Endothelial cell of umbilical vein (primary cell): ENCODE data around the gene RAB10. TPM values are rescaled to one million over a fixed set of nuclear protein-coding genes. Genes with fewer than 3 reads are reported as not detected.
A peak's percentile ranks its signal among the peaks of the same experiment; 100 is the strongest.

Experiments used
- BruUV-seq: library from RNA; stranded (reverse); fragments of 400-500 nt; replicated peaks from 2 replicates; lab custom pipeline; 2021; lab: Mats Ljungman, UMichigan
- CTCF ChIA-PET: fragments of 300-600, 350-600 bp; sonication (Branson Sonifier 250); formaldehyde crosslinking; loops from one replicate; lab custom pipeline; 2021; ENCODE audit warnings: antibody characterized with exemption, inconsistent platforms; lab: Charles Lee
- POLR2A ChIA-PET: fragments of 300-600, 350-600 bp; sonication (Branson Sonifier 250); formaldehyde crosslinking; loops from one replicate; lab custom pipeline; 2021; ENCODE audit warnings: antibody characterized with exemption, inconsistent platforms; lab: Charles Lee
- DNase-seq: peaks from one replicate; pipeline ENCODE4 v3.0.0-alpha.2; 2011; ENCODE audit warnings: low read depth, low spot score
- FAIRE-seq: peaks from 2 replicates; lab custom pipeline; 2011; peaks lifted over from hg19 to GRCh38; lab: Jason Lieb, UNC
- H2AFZ ChIP-seq: 2 replicates; pipeline ENCODE4 v1.6.0; 2012; ENCODE audit warnings: low read depth, low read length, control low read depth, inconsistent platforms
- H3K27ac ChIP-seq: 2 replicates; pipeline ENCODE4 v1.5.1; 2011; ENCODE audit warnings: low read depth, mild to moderate bottlenecking, control low read depth, low read length, moderate library complexity; ENCODE audit not compliant: insufficient read depth
- H3K27me3 ChIP-seq, 2 experiments: 2 replicates each; pipeline versions ENCODE4 v1.6.0 to v1.6.1; 2011; ENCODE audit warnings: low read length in 2 of 2, mixed read lengths in 1 of 2; ENCODE audit not compliant: control insufficient read depth in 2 of 2, insufficient read depth in 2 of 2
- H3K36me3 ChIP-seq, 2 experiments: 2 replicates in 1 of 2; 3 replicates in 1 of 2; pipeline ENCODE4 v1.5.1; 2011; ENCODE audit warnings: low read length in 2 of 2, mild to moderate bottlenecking in 1 of 2, moderate library complexity in 1 of 2; ENCODE audit not compliant: control insufficient read depth in 2 of 2, insufficient read depth in 2 of 2; ENCODE audit errors: extremely low read depth in 1 of 2
- H3K4me1 ChIP-seq: 3 replicates; pipeline ENCODE4 v1.5.1; 2011; ENCODE audit warnings: mild to moderate bottlenecking, low read length; ENCODE audit not compliant: control insufficient read depth, insufficient read depth; ENCODE audit errors: extremely low read depth
- H3K4me2 ChIP-seq: 2 replicates; pipeline ENCODE4 v1.6.1; 2011; ENCODE audit warnings: low read length, control low read depth, mixed read lengths; ENCODE audit not compliant: insufficient read depth
- H3K4me3 ChIP-seq, 3 experiments: fragments of 200-600 bp in 1 of 3; sonication (generic), shearing (Covaris generic) in 1 of 3; replicated peaks in 1 of 3; 2 replicates each; pipeline ENCODE4 v1.5.1; 2011 to 2016; ENCODE audit warnings: control low read depth in 3 of 3, low read length in 3 of 3, mild to moderate bottlenecking in 2 of 3, inconsistent platforms in 1 of 3, low read depth in 1 of 3, moderate library complexity in 1 of 3; ENCODE audit not compliant: insufficient read depth in 1 of 3
- H3K79me2 ChIP-seq: 2 replicates; pipeline ENCODE4 v1.6.0; 2012; ENCODE audit warnings: low read length, inconsistent platforms; ENCODE audit not compliant: control insufficient read depth, insufficient read depth
- H3K9ac ChIP-seq: replicated peaks from 2 replicates; pipeline ENCODE3; 2011; ENCODE audit warnings: low read length, control low read depth; ENCODE audit not compliant: insufficient read depth; ENCODE audit errors: extremely low read depth
- H3K9me1 ChIP-seq: replicated peaks from 3 replicates; pipeline ENCODE4 v1.6.0; 2011; ENCODE audit warnings: mild to moderate bottlenecking, low read length; ENCODE audit not compliant: control insufficient read depth, insufficient read depth; ENCODE audit errors: extremely low read depth
- H3K9me3 ChIP-seq: replicated peaks from 2 replicates; pipeline ENCODE4 v1.5.1; 2012; ENCODE audit warnings: low read length, inconsistent platforms; ENCODE audit not compliant: control insufficient read depth, insufficient read depth
- H4K20me1 ChIP-seq: replicated peaks from 2 replicates; pipeline ENCODE3; 2011; ENCODE audit warnings: mild to moderate bottlenecking, low read length; ENCODE audit not compliant: control insufficient read depth, insufficient read depth; ENCODE audit errors: extremely low read depth
- CTCF ChIP-seq, 2 donors: IDR thresholded peaks; 1 replicate in 1 of 2; 2 replicates in 1 of 2; pipeline ENCODE4 v1.5.1; 2011; ENCODE audit warnings: low read length in 2 of 2, mild to moderate bottlenecking in 2 of 2, moderate library complexity in 2 of 2, control low read depth in 1 of 2, inconsistent platforms in 1 of 2, low read depth in 1 of 2; ENCODE audit not compliant: insufficient read depth in 1 of 2; ENCODE audit errors: extremely low read depth in 1 of 2
- EZH2 ChIP-seq: IDR thresholded peaks from 2 replicates; pipeline ENCODE4 v1.6.1; 2012; ENCODE audit warnings: borderline replicate concordance, low read depth, mild to moderate bottlenecking, moderate library complexity, low read length, inconsistent platforms; ENCODE audit not compliant: severe bottlenecking
- FOS ChIP-seq: IDR thresholded peaks from 2 replicates; pipeline ENCODE4 v1.6.1; 2011; ENCODE audit warnings: mild to moderate bottlenecking, low read length, moderate library complexity, borderline replicate concordance; ENCODE audit not compliant: insufficient read depth
- GATA2 ChIP-seq: IDR thresholded peaks from 2 replicates; pipeline ENCODE4 v1.7.0; 2011; ENCODE audit warnings: low read depth, mild to moderate bottlenecking, moderate library complexity, mixed read lengths, low read length; ENCODE audit not compliant: insufficient read length, insufficient read depth
- JUN ChIP-seq: IDR thresholded peaks from 2 replicates; pipeline ENCODE4 v1.6.1; 2011; ENCODE audit warnings: borderline replicate concordance, low read depth; ENCODE audit not compliant: insufficient read length, insufficient read depth
- MAX ChIP-seq: IDR thresholded peaks from 2 replicates; pipeline ENCODE4 v1.6.1; 2011; ENCODE audit not compliant: insufficient read depth, insufficient read length
- MYC ChIP-seq: IDR thresholded peaks from one replicate; pipeline ENCODE4 v1.6.1; 2011; ENCODE audit warnings: mild to moderate bottlenecking, low read depth, low read length
- POLR2A ChIP-seq: IDR thresholded peaks from 2 replicates; pipeline ENCODE4 v1.6.1; 2012; ENCODE audit warnings: low read depth, mild to moderate bottlenecking, control low read depth, low read length
- POLR2AphosphoS5 ChIP-seq: IDR thresholded peaks from 2 replicates; pipeline ENCODE4 v1.6.1; 2012; ENCODE audit warnings: low read depth, mild to moderate bottlenecking, control low read depth, low read length, moderate library complexity; ENCODE audit not compliant: insufficient read depth
- dilution Hi-C: fragments of 300-500 bp; cut with MboI; formaldehyde crosslinking; loops from one replicate; pipeline ENCODE4 v1.15.0; 2019; ENCODE audit warnings: low sequenced_read_pairs; ENCODE audit not compliant: extremely low pct_ligation_motif_present
- intact Hi-C: fragments of 100-400 bp; cut with micrococcal nuclease; formaldehyde crosslinking; loops from one replicate; pipeline ENCODE4 v1.10.0; 2022
- polyA plus RNA-seq, 4 experiments: library from polyadenylated mRNA; depleted of rRNA in 3 of 4; stranded (reverse) in 3 of 4; unstranded in 1 of 4; fragments of >200 nt; gene quantifications; 2 replicates each; pipeline versions ENCODE4 v1.2.1 to v1.2.3, GENCODE V29; 2011 to 2012; ENCODE audit warnings: missing spikeins in 1 of 4
- total RNA-seq: library from RNA; stranded (reverse); gene quantifications from 2 replicates; pipeline ENCODE4 v1.2.3, GENCODE V29; 2021

RAB10 gene
- total and polyA plus RNA-seq, 2 donors (not counting 3 experiments of a cell fraction or from before 2014, with no cell fraction given): 45.1 to 104 TPM

- Histone ChIP-seq H3K4me3 (no peak overlapping the region), H3K36me3 (no peaks in the 10 kb centered on the region), H3K27me3 (peaks cover 9 to 12% of the 10 kb centered on the region in 2 experiments), H4K20me1 (no peaks in the 10 kb centered on the region), H2AFZ (no peak overlapping the region), H3K9me1 (no peaks in the 10 kb centered on the region), H3K4me1 (peaks cover 7% of the 10 kb centered on the region), H3K79me2 (no peaks in the 10 kb centered on the region), H3K27ac (no peak overlapping the region), H3K9me3 (no peaks in the 10 kb centered on the region), H3K4me2 (peak overlapping the region; percentile 67), H3K9ac (no peak overlapping the region)
- dilution Hi-C loops (no loop called here), intact Hi-C loops (no loop called here)
- DNase-seq: no peak
- TF ChIP-seq MAX (no peak), CTCF (IDR thresholded peaks at IDR 0.05; ENCODE audit: extremely low read depth in 1 of 2, insufficient read depth in 1 of 2, low read depth in 1 of 2, low read length in 2 of 2) (no peak), FOS (no peak), MYC (no peak), POLR2AphosphoS5 (no peak), EZH2 (no peak), POLR2A (no peak), JUN (no peak), GATA2 (no peak)
- no TSS peak for BruUV-seq
- POLR2A ChIA-PET: no interaction called here
- CTCF ChIA-PET: interaction anchor here (1.0 kb wide), 1 partner anchor 187 kb away, joined by 5 read pairs; no protein-coding TSS in a partner anchor
- FAIRE-seq: no peak
Observed at GRCh38 chr2:26178246-26178645, 144.4 kb downstream of the RAB10 start.
